ENCODE measurements around the gene SYT4.

Gene SYT4, protein sequence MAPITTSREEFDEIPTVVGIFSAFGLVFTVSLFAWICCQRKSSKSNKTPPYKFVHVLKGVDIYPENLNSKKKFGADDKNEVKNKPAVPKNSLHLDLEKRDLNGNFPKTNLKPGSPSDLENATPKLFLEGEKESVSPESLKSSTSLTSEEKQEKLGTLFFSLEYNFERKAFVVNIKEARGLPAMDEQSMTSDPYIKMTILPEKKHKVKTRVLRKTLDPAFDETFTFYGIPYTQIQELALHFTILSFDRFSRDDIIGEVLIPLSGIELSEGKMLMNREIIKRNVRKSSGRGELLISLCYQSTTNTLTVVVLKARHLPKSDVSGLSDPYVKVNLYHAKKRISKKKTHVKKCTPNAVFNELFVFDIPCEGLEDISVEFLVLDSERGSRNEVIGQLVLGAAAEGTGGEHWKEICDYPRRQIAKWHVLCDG

DNA sequence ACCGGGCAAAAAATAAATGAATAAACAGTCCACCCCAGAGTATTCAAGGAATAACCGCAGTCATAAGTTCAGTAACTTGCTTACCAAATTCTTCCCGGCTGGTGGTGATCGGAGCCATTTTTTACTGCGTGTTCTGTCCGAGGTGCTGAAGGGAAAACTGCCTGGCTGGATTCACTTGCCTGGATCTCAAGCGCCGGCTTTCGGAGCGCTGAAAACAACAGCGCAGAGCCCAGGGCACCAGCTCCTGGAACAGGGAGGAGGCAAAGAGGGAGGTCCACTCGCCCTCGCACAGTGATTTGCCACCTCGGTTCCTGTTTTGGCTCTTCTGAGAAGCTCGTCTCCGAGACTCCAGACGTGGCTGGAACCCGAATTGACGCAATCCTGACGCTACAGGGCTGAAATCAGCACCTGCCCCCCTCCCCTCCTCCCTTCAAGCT, at the start of gene SYT4:
Gene SYT4, minus strand, starts transcription at position 327 of the 437 bp plus-strand sequence. Its CDS starts 209 bp downstream, at position 118.
- peak; percentile 95 for DNase-seq

DNA sequence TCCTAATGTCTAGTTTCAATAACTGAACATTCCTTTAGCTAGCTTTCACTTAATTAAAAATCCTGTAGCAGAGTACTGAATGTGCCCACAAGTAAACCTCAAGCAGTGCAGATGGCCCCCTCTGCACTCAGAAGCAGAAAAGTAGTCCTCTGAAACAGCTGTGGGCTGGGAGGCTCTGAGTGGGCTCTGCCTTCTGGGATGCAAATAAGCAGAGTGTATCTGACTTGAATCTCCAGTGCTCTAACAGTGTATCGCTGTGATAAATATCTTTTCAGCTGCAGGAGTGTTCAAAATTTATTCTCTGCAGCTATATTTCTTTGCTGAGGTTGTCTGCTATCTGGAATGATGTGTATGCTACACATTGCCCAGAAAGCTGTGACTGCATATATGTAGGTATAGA, 44.8 kb upstream of the SYT4 start:
- DNase-seq = no peak

DNA sequence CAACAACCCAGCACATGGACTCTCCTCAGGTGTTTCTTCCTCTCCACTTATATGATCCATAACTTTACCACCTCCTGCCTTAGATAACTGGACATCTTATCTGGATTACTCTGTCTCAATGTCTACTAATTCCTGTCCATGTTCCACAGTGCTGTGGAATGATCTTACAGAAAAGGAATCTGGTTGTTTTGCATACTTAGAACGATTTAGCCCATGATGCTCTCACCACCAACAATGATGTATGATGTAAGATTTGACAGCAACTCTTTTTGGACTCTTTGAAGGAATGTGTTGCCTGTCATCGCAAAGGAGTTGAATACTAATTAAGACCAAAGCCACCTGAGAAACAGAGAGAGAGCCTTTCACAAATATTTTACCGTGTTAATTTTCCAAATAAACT, 37.7 kb upstream of the SYT4 start:
- no peak for DNase-seq

DNA sequence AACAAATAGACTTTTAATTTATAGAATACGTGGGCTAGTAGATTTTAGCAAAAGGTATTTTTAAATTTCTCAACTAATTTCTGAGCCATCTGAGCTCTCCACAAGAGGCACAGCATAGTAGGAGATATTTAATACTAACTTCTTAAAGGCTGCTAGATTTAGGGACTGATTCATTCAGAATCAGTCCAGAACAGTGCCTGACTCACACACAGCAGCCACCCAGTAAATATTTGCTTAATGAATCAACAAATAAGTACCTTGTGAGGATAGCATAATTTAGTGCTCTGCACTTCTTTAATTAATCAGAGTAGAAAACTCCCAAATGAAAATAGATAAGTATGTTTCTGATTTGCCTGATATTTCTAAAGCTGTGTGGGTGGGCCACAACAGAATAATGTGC, 35.6 kb upstream of the SYT4 start:
- DNase-seq = no peak

DNA sequence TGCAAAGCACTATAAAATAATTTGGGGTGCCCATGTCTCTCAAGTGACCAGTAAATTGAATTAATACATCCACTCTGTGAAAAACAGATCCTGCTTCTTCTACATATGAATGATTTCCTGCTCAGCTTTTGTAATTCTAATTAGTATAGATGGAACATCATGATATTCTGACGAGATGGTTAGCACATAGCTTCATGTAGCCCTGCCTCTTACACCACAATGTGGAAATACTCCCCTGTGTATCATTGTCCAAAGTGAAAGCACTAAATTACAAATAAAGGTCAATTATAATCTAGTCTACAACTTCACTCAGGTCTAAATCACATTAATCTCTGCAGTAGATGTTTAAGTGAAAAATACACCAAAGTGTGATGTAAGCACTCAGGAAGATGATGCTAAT, 32.9 kb upstream of the SYT4 start:
- no peak for DNase-seq

DNA sequence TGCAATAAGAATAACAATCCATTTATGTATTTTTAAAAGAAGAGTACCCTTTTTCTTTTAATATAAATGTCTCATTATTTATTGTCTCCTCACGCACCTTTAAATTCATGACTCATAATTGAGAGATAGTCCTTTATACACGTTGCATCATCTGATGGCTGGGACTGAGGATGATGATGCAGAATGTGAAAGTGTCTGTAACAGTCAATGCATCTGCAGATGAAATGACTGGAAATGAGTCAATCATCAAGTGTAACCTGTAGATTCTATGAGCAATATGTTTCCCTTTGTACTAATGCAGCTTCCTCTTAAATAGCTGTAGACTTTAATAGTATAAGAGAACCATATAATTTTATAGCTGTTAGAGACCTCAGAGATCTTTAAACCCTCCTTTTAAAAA, 26.1 kb upstream of the SYT4 start:
- no peak for DNase-seq

DNA sequence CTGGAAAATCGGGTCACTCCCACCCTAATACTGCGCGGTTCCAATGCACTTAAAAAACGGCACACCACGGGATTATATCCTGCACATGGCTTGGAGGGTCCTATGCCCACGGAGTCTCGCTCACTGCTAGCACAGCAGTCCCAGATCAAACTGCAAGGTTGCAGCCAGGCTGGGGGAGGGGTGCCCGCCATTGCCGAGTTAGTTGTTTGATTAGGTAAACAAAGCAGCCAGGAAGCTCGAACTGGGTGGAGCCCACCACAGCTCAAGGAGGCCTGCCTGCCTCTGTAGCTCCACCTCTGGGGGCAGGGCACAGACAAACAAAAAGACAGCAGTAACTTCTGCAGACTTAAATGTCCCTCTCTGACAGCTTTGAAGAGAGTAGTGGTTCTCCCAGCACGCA, 8.9 kb upstream of the SYT4 start:
- peak; percentile 8 for DNase-seq

DNA sequence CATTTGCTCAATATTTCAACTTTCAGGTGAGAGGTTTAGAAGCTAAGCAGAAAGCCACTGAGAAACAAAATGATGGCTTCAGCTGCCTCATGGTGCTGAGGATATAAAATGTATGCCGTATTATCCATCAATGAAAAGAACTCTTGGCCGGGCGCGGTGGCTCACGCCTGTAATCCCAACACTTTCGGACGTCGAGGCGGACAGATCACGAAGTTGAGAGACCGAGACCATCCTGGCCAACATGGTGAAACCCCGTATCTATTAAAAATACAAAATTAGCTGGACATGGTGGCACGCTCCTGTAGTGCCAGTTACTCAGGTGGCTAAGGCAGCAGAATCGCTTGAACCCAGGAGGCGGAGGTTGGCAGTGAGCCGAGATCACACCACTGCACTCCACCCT, 6.0 kb upstream of the SYT4 start:
- no peak for DNase-seq

DNA sequence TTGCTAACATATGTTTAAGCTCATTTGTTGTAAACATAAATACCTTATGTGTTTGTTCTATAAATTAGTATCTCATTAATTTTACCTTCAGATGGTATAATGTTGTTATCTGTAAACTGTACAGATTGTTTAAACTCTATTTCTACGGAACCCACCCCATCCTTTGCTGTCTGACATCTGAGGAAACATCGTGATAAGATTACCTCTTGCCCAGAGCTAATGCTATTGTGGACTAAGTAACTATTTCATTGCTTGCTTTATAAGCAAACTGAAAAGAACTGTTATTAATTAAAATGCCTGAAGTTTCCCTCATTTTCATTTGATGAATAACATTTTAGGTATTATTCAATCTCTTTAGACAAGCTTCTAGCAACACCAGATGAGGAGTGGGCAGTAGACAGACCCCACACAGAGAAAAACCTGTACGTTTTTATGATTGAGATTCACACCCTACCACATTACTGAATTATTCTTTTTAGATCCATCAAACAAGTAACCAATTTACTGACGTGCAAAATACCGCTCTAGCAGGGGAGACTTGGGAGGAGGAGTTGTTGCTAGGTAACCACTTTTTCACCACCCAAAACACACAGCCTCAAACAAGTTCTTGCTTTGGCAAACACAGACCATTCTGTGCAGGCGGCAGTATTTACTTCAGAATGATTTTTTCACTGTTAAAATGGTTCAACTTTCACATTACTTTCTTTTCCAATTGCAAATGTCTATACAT, 1.9 kb upstream of the SYT4 start:
- peak; percentile 94 for DNase-seq

DNA sequence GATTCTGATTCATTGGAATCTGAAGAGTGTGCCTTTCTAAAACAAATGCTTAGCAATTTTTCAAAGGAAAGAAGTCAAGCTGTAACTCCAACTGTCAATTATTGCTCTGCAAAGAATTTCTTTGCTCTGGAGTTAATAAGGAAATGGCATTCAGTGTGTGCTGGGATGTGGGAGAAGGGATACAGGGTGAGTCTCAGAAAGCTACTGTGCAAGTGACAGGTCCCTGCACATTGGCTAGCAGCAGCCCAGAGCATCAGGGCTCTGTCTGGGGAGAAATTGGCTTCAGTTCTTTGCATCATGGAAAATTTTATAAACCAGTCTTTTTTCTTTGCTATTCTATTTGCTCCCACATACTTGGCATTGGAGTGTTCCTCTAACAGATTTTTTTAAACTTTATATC, 1.1 kb upstream of the SYT4 start:
- peak; percentile 40 for DNase-seq

DNA sequence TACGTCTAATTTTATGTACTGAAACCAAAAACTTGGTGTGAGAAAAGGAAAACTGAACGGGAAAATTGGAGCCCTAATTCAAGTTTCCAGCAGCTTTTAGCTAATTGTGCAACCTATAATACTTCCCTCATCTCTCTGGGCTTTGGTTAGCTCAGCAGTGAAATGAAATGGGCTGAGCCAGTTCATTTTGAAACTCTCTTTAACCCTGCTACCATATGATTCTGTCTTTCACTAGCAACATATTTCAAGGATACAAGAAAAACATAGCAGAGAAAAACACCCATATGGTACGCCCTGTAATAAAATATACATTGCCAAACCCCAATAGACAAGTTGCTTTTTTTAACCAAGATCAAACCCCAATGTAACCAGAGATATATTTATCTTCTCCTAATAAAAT, 799 bp downstream of the SYT4 start:
- DNase-seq = peak; percentile 29

DNA sequence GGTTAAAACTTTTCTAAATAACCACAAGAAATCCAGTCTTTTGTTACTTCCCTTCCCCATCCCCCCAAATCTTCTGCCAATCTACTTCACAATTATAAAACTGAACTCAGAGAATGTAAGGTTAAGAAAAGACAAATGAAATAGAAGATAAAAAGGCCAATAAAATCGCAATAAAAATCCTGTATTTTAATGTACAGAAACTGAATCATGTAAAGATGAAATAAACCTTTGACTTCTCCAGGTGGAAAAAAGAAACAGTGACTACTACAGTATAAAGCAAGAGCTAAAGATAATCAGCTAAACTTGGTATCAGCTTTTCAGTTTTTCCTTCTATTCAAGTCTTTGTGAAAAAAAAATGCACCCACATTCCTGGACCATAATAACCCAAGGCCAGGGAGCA, 1.7 kb downstream of the SYT4 start:
- DNase-seq = peak; percentile 11

DNA sequence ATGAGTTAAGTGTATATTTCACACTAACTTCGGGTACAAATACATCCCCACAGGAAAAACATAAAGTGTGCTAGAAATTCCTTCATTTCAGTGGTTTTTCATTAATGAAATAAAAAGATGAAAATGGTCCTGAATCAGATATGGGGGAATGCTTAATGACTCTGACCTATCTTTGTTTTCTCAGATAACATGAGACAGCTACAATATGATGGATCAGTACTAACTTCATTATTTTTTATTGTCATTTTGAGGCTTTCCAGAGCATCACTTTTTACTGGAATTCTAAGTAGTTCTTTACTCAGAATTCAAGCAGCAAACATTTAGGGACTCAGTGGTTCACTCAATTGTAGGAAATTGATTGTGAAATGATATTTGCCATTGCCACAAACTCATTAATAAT, 2.8 kb downstream of the SYT4 start:
- DNase-seq = no peak

DNA sequence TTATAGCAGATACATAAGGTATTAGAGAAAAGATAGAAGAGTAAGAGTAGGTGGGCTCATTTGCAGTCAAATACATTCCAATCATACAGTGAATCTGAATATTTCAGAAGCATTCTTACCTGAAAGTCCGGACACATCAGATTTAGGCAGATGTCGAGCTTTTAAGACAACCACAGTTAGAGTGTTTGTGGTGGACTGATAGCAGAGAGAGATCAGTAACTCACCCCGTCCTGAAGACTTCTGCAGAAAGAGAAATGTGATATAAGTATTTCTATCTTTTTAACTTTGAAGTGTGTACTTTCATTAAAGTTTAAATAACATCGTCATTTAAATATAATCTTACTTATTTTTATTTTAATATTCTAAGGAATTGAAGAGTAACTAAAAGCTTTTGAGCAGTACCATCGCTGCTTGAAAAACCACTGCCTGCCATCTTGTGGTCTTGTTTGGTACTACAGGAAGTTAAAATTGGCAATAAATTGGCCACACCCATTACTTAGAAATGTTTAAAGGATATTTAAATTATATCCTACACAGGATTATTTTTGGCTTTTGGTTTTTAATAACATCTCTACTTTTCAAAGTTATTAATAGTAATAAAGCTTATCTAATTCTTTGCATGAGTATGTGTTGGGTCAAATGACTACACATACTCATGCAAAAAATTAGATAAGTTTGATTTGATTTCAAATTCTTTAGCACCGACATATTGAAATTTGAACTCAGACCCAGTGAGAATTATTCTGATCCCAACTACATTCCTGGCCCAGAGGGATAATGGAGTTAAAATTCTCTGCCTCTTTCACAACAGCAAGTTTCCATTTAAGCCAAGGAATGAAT, 5.5 kb downstream of the SYT4 start:
- DNase-seq = peak; percentile 67

DNA sequence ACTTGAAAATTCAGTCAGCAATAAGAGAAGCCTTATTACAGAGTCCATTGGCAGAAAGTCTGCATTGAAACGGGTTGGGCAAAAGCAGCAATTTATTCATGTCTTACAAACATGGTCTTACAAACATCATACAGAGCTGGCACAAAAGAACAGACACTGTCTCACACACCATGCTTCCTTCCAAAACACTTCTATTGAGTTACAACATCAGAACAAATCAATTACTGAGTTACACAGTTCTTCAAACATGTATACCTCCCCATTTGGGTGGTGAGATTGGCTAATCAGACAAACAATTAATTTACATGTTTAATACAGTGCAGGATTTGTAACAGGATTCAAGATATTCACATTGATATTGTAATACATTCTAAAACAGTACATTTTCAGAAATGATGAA, 9.5 kb downstream of the SYT4 start:
- no peak for DNase-seq

DNA sequence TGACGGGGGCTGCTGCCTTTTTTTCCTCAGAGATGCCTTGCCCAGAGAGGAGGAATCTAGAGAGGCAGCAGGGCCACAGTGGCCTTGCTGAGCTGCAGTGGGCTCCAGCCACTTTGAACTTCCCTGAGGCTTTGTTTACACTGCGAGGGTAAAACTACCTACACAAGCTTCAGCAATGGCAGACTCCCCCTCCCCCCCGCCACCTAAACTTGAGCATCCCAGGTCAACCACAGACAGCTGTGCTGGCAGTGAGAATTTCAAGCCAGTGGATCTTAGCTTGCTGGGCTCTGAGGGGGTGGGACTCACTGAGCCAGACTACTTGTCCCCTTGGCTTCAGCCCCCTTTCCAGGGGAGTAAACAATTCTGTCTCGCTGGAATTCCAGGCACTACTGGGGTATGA, 11.8 kb downstream of the SYT4 start:
- DNase-seq = no peak

DNA sequence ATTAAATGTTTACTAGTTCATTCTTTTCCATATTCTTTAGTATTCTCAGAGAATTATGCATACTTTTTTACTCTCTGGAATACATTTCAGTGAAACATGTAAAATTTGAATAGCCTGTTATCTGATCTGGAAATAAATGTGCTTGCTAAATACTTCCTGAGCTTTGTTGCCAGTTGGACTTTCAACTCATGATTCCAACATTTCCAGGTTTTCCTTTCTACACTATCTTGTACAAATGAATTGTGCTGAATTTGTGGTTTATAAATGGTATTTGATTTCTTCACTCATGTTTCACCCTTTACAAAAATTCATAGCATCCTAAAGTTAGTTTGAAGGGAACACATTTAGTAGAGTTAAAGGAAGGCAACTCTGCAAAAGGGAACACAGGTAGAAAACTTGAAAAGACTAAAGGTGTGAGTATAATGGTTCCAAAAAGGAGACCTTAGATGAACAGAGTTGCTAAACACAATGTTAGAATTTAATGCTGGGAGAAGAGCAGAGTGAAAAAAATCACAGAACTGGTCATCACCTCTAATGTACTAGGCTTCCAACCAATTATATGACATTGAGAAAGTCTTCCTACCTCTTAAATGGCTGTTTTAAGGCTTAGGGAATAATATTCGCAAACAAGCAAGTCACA, 28.6 kb downstream of the SYT4 start:
- DNase-seq = no peak

DNA sequence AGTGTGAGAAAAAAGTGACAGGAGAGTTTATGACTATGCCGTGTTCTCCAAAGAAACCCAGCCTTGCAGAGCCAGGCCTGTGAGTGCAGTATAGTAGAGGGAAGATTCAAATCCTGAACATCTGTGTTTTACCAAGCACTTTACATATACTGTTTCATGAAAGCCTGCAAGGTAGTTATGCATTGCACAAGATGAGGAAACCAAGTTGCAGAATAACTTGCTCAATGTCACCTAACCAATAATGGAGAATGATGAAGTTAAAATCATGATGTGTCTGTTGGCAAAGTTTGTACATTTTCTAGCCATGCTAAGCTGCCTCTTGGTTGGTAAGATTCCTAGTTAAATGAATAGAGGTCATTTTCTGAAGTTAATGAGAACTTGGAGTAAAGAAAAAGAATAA, 29.3 kb downstream of the SYT4 start:
- DNase-seq = no peak

DNA sequence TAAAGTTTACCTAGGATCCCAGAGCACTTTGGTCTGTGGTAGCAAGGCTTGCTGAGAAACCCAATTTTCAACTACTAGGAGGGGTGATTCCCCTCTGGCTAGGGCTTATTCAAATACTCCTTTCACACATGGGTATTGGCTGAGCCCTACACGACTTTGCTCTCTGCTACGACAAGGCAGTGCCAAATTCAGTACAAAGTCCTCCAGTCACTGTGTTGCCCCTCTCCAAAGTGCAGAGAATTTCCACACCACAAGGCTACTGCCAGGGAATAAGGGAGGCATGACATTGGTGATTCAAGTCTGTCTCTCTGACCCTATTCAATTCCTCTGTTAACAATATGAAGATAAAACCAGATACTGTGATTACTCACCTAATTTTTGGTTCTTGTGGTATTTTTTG, 38.9 kb downstream of the SYT4 start:
- DNase-seq = no peak

DNA sequence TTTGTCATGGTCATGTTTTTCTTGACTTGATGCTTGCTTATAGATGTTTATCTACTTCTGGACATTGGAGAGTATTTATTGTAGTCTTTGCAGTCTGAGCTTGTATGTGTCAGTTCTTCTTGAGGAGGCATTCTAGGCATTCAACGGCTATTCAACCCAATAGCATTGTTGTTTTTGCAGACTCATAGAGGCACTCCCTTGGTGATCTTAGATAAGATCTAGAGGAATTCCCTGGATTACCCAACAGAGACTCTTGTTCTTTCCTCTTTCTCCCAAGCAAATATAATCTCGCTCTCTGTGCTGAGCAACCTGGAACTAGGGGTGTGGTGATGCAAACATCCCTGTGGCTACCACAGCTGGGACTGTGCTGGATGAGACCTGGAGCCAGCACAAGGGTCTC, 40.4 kb downstream of the SYT4 start:
- DNase-seq = no peak

DNA sequence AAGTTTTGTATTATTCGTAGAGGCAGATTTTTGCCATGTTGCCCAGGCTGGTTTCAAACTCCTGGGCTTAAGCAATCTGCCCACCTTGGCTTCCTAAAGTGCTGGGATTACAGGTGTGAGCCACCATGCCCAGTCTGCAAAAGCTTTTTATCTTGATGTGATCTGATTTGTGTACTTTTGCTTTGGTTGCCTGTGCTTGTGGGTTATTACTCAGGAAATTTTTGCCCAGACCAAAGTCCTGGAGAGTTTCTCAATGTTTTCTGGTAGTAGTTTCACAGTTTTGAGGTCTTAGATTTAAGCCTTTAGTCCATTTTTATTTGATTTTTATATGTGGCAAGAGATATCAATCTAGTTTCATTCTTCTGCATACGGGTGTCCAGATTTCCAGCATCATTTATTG, 42.4 kb downstream of the SYT4 start:
- no peak for DNase-seq

DNA sequence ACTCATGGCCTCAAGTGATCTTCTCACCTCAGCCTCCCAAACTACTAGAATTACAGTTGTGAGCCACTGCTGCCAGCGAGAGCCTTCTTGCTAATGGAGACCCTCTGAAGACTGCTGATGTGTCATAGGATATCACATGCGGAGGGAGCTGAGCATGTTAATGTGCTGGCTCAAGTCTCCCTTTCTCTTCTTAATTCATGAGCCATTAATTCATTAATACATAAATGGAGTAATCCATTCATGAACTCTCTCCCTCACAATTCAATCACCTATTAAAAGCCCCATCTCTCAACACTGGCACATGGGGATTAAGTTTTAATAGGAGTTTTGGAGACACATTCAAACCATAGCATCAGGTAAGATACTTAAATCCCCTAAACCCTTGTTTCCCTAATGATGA, 54.8 kb downstream of the SYT4 start:
- DNase-seq = peak; percentile 80

DNA sequence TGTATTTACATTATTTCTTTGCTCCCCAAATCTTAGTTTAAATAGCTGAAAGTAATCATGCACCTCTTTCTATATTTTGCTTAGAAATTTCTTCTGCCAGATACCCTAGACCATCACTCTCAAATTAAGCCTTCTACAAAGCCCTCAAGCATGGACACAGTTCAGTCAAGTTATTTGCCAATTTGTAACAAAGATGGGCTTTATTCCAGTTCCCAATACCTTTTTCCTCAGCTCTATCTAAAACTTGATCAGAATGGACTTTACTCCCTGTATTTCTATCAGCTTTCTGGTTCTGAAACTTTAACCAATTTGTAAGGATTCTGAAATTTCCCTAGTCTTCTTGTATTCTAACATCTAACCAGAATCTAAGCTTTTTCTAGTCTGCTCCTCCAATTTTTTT, 56.6 kb downstream of the SYT4 start:
- DNase-seq = no peak
